ENCODE results near the gene NFE2L3.

- TF ChIP-seq TOX (CRISPR knock-in tag; IDR thresholded peaks at IDR 0.05; ENCODE audit: borderline replicate concordance) (no peak), ZC3H10 (CRISPR knock-in tag; IDR thresholded peaks at IDR 0.05) (no peak)
These were observed 50.3 kb downstream of the NFE2L3 start for GRCh38 chr7:26202019-26202990.

Measured in SK-N-SH treated with all-trans-retinoic acid at 6 μM for 48 hours (cell line).